Choroid plexus epithelial cell (primary cell): ENCODE measurements around the gene USF3.
"Not testable (repeated sequence)": the region's sequence is repeated elsewhere in the genome, so short reads cannot be mapped to it uniquely, and the experiment has no call there.

Experiments used
- DNase-seq: peaks from one replicate; pipeline ENCODE4 v3.0.0-alpha.2; 2010; ENCODE audit warnings: low read depth
- H3K4me3 ChIP-seq: 2 replicates; pipeline ENCODE4 v1.5.1; 2011; ENCODE audit warnings: low read depth, mild to moderate bottlenecking, control low read depth, low read length, moderate library complexity
- CTCF ChIP-seq: conservative IDR thresholded peaks from 2 replicates; pipeline ENCODE4 v1.5.1; 2011; ENCODE audit warnings: low read depth, mild to moderate bottlenecking, control low read depth, inconsistent platforms, low read length, moderate library complexity

The USF3 gene

GRCh38 chr3:113638910-113639309, 57.5 kb downstream of the USF3 start:
- no peak overlapping the region for H3K4me3 ChIP-seq
- no peak for DNase-seq
- no peak for TF ChIP-seq CTCF

- DNase-seq = no peak
- H3K4me3 ChIP-seq = no peak overlapping the region
- no peak for TF ChIP-seq CTCF
Observed at GRCh38 chr3:113637756-113638155, 58.7 kb downstream of the USF3 start.

GRCh38 chr3:113636034-113636433, 60.4 kb downstream of the USF3 start:
- H3K4me3 ChIP-seq, DNase-seq: not testable (repeated sequence)

- H3K4me3 ChIP-seq = no peak overlapping the region
- DNase-seq = no peak
- TF ChIP-seq CTCF = no peak
Observed at GRCh38 chr3:113634782-113635474, 61.5 kb downstream of the USF3 start.

- TF ChIP-seq CTCF = no peak
- no peak overlapping the region for H3K4me3 ChIP-seq
- DNase-seq = no peak
Observed at GRCh38 chr3:113631573-113631972, 64.9 kb downstream of the USF3 start.

GRCh38 chr3:113630956-113631542, 65.4 kb downstream of the USF3 start:
- TF ChIP-seq CTCF = no peak
- no peak for DNase-seq

GRCh38 chr3:113629584-113630421, 66.6 kb downstream of the USF3 start:
- H3K4me3 ChIP-seq = no peak overlapping the region
- TF ChIP-seq CTCF = no peak
- DNase-seq = no peak

More at GRCh38 chr3:113630956-113631542, 65.4 kb downstream of the USF3 start:
- no peak overlapping the region for H3K4me3 ChIP-seq
